HepG2 (cell line): ENCODE results near the gene EVL.

Source experiments
- HOXA7 ChIP-seq: sonication (generic); formaldehyde crosslinking; IDR thresholded peaks from 2 replicates; pipeline ENCODE4 v1.8.1; 2022; ENCODE audit warnings: mild to moderate bottlenecking, missing genetic modification reagents, moderate library complexity
- MAFK ChIP-seq, 2 experiments: IDR thresholded peaks in 1 of 2; conservative IDR thresholded peaks in 1 of 2; 2 replicates each; pipeline ENCODE4 v1.6.1; 2011; ENCODE audit warnings: improper control_type of control experiment in 2 of 2, low read length in 2 of 2
- MAZ ChIP-seq, 2 experiments: sonication (generic) in 1 of 2; formaldehyde crosslinking in 1 of 2; IDR thresholded peaks; 2 replicates each; pipeline versions ENCODE4 v1.5.0 to v1.6.1; 2012 to 2020; ENCODE audit warnings: low read depth in 2 of 2, mild to moderate bottlenecking in 2 of 2, borderline replicate concordance in 1 of 2, improper control_type of control experiment in 1 of 2, low read length in 1 of 2, missing genetic modification reagents in 1 of 2, moderate library complexity in 1 of 2
- PCBP2 ChIP-seq: fragments of 200-400 bp; formaldehyde crosslinking; optimal IDR thresholded peaks from 2 replicates; pipeline ENCODE3; 2018; ENCODE audit warnings: low read length, low read depth; ENCODE audit not compliant: poor library complexity, severe bottlenecking
- RAD21 ChIP-seq: fragments of 450-650 bp; formaldehyde crosslinking; IDR thresholded peaks from 2 replicates; pipeline ENCODE4 v1.5.0; 2020; ENCODE audit warnings: mild to moderate bottlenecking
- SIN3A ChIP-seq: IDR thresholded peaks from 2 replicates; pipeline ENCODE4 v1.6.1; 2011; ENCODE audit warnings: low read depth, mild to moderate bottlenecking, control low read depth, low read length, borderline replicate concordance
- SMAD3 ChIP-seq: sonication (generic); formaldehyde crosslinking; IDR thresholded peaks from 2 replicates; pipeline ENCODE4 v1.4.0; 2020; ENCODE audit warnings: missing genetic modification reagents
- ZFP36 ChIP-seq: fragments of 150-350 bp; IDR thresholded peaks from 2 replicates; pipeline ENCODE4 v1.6.1; 2018; ENCODE audit warnings: borderline replicate concordance, low read length, low read depth; ENCODE audit not compliant: partially characterized antibody
- ZFYVE20 ChIP-seq: sonication (generic); formaldehyde crosslinking; IDR thresholded peaks from 2 replicates; pipeline ENCODE4 v1.8.0; 2023; ENCODE audit warnings: low read depth, mild to moderate bottlenecking, moderate library complexity, missing genetic modification reagents, borderline replicate concordance
- TF ChIP-seq, protein P1 (sequence below), 2 experiments: IDR thresholded peaks; 2 replicates each; pipeline ENCODE4 v1.6.1; 2011 to 2012; ENCODE audit warnings: low read length in 2 of 2, borderline replicate concordance in 1 of 2, low read depth in 1 of 2, mild to moderate bottlenecking in 1 of 2, moderate library complexity in 1 of 2
- TF ChIP-seq, protein P2 (sequence below): sonication (generic); formaldehyde crosslinking; IDR thresholded peaks from 2 replicates; pipeline ENCODE4 v1.5.1; 2020; ENCODE audit warnings: mild to moderate bottlenecking, missing genetic modification reagents, moderate library complexity

DNA sequence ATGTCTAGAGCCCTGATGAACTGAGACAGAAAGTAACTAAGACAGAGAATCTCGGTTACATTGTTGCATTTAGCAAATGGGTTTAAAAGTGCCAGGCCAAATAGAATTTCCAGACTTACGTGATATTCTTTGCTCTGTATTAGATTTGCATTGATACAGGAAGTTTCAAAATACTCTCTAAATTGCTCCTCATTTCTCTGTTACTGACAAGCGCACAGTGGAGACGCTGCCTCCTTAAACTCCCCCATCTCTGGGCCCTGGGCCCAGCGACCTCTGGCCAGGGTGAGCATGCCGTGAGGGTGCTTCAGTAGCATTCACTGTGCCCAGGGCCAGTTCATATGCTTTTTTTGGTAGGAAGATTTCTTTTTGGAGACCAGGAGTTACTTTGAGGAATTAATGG, 22.9 kb upstream of the EVL start:
- TF ChIP-seq PCBP2 (no peak), MAFK (conservative IDR thresholded peaks at IDR 0.05 in 1 of 2, IDR thresholded peaks at IDR 0.05 in 1 of 2; ENCODE audit: low read length in 2 of 2) (no peak), ZFYVE20 (CRISPR knock-in tag) (no peak), SMAD3 (CRISPR knock-in tag) (no peak), ZFP36 (no peak), MAZ (IDR thresholded peaks at IDR 0.05; ENCODE audit: borderline replicate concordance, low read depth, low read length) (no peak), MAZ (CRISPR knock-in tag; IDR thresholded peaks at IDR 0.05; ENCODE audit: low read depth) (no peak), SIN3A (no peak), RAD21 (no peak), HOXA7 (CRISPR knock-in tag) (no peak)
- TF ChIP-seq, protein P1, sequence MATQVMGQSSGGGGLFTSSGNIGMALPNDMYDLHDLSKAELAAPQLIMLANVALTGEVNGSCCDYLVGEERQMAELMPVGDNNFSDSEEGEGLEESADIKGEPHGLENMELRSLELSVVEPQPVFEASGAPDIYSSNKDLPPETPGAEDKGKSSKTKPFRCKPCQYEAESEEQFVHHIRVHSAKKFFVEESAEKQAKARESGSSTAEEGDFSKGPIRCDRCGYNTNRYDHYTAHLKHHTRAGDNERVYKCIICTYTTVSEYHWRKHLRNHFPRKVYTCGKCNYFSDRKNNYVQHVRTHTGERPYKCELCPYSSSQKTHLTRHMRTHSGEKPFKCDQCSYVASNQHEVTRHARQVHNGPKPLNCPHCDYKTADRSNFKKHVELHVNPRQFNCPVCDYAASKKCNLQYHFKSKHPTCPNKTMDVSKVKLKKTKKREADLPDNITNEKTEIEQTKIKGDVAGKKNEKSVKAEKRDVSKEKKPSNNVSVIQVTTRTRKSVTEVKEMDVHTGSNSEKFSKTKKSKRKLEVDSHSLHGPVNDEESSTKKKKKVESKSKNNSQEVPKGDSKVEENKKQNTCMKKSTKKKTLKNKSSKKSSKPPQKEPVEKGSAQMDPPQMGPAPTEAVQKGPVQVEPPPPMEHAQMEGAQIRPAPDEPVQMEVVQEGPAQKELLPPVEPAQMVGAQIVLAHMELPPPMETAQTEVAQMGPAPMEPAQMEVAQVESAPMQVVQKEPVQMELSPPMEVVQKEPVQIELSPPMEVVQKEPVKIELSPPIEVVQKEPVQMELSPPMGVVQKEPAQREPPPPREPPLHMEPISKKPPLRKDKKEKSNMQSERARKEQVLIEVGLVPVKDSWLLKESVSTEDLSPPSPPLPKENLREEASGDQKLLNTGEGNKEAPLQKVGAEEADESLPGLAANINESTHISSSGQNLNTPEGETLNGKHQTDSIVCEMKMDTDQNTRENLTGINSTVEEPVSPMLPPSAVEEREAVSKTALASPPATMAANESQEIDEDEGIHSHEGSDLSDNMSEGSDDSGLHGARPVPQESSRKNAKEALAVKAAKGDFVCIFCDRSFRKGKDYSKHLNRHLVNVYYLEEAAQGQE (IDR thresholded peaks at IDR 0.05; ENCODE audit: borderline replicate concordance in 1 of 2, low read depth in 1 of 2, low read length in 2 of 2) = no peak
- TF ChIP-seq, protein P2, sequence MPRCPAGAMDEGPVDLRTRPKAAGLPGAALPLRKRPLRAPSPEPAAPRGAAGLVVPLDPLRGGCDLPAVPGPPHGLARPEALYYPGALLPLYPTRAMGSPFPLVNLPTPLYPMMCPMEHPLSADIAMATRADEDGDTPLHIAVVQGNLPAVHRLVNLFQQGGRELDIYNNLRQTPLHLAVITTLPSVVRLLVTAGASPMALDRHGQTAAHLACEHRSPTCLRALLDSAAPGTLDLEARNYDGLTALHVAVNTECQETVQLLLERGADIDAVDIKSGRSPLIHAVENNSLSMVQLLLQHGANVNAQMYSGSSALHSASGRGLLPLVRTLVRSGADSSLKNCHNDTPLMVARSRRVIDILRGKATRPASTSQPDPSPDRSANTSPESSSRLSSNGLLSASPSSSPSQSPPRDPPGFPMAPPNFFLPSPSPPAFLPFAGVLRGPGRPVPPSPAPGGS (CRISPR knock-in tag) = no peak
